ENCODE measurements around the gene SCN9A. TPM values are rescaled to one million over a fixed set of nuclear protein-coding genes. Genes with fewer than 3 reads are reported as not detected.
A peak's percentile ranks its signal among the peaks of the same experiment; 100 is the strongest.
"Not testable (repeated sequence)": the region's sequence is repeated elsewhere in the genome, so short reads cannot be mapped to it uniquely, and the experiment has no call there.

SCN9A gene
- total RNA-seq, 1 donor from 2014 or later = 13.3 TPM

DNA sequence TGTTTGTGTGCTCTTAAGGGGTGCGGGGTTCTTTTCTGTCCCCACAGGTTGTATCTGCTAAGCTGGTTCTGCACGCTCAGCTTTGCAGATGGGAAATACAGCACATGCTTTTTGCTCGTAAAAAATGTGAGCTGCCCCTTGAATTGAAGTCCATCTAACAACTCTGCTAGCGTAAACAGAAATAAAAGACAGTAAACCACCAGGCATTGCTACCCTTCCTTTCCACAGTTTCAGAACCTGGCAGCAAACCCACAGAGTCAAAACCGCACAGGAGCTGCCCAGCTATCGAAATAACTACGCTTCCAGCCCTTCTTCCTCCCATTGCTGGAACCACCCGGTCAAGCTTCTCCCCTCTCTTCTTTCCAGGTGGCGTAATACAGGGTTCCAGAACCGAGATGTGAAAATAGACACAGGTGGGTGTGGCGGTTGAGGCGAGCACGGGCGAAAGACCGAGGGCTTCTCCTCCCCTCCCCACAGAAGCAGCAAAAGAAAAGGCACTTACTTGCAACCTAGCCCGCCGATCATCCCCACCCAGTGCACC, 479 bp downstream of the SCN9A start:
- DNase-seq = peak; percentile 15

DNA sequence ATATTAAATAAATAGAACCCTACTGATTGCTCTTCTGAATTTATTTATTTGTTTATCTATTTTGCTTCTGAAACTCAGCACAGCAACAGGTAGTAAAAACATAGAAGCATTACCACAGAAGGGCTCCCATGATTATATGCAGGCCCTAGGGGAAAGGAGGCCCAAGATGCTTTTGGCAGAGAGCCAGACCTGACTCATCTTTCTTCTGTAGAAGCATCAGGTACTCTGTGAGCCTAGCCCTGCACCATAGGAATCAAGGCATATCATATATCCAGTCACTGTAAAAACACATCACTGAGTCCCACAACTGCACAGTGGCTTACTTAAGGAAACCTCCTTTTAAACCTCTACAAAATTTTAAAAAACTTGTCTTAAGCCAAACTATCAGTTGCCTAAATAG, 1.8 kb downstream of the SCN9A start:
- no peak for DNase-seq

GRCh38 chr2:166373539-166373938, 2.2 kb downstream of the SCN9A start:
- DNase-seq = no peak

- DNase-seq = no peak
Measured at GRCh38 chr2:166373105-166373504, 2.6 kb downstream of the SCN9A start.

DNA sequence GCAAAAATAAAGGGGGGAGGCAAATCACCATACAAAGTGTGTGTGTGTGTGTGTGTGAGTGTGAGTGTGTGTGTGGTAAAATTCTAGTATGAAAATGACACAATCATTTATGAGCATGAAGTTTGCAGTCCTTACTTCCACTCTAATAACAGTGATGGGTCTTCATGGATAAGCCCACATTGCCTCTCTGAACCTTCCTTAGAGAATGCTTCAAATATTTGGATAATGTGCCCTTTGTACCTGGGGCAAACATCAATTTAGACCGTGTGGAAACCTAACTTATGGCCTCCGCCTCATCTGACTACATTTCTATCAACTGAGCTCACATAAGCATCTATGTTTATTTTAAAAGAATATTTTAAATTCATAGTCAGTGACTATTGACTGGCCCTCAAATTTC, 3.7 kb downstream of the SCN9A start:
- DNase-seq = no peak

DNA sequence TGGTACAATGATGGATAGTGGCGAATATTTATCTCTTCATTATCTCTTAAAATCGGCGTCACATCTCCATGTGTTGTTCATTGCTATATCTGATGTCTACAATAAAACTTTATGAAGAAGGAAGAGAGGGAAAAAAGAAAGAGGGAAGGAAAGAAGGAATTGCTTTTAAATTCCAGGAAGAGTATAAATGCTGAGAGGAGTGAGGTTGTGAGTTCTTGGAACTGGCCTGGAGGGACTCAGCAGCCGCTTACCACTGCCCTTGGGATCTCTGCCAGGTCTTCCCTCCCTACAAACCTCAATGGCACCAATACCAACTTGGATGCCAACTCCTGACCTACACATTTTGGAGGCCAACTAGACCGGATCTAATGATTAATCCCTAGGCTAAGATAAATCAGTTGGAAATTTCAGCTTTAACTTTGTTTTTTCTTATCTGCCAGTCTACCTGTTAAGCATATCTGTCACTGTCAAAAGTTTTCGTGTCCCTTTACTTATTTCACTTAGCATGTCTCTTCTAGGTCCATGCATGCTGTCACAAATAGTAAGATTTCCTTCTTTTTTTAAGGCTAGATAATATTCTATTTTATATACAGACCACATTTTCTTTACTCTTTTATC, 9.8 kb downstream of the SCN9A start:
- no peak for DNase-seq

DNA sequence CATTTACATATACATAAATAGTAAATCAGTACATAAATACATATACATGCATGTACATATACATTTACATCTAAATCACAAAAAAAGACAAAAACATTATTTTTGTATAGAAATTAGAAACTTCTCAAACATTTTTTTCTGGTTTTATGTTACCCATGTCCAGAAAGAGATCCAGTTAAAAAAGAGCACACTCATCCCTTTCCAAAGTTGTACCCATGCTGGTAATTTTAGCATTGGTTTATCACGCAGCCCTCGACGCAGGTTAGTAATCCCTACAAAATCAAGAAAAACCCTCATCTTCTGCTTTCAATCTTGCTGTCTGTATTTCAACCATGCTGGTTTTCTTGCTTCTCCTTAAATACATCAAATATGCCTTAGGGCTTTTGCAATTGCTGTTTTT, 10.5 kb downstream of the SCN9A start:
- DNase-seq = no peak

DNA sequence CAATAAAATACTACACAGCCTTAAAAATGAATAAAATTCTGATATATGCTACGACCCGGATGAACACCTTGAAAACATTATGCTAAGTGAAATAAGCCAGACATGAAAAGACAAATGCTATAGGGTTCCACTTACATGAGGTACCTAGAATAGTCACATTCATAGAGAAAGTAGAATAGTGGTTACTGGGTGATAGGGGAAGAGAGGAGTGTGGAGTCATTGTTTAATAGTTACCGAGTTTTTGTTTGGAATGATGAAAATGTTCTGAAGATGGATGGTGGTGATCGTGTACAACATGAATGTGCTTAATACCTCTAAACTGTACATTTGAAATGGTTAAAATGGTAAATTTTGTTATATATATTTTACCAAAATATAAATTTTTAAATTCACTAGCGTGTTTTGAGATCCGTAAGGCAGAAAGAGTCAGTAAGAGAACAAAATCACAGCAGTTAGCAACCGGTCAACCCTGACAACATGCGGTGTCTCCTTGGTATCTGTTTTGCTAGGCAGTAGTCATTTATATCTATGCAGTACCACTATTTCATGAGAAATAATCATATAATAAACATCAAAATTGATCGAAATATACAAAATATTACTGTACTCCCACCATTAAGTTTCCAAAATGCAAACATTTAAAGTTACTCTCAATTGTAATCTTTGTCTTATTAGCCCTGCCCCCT, 11.1 kb downstream of the SCN9A start:
- DNase-seq = no peak

DNA sequence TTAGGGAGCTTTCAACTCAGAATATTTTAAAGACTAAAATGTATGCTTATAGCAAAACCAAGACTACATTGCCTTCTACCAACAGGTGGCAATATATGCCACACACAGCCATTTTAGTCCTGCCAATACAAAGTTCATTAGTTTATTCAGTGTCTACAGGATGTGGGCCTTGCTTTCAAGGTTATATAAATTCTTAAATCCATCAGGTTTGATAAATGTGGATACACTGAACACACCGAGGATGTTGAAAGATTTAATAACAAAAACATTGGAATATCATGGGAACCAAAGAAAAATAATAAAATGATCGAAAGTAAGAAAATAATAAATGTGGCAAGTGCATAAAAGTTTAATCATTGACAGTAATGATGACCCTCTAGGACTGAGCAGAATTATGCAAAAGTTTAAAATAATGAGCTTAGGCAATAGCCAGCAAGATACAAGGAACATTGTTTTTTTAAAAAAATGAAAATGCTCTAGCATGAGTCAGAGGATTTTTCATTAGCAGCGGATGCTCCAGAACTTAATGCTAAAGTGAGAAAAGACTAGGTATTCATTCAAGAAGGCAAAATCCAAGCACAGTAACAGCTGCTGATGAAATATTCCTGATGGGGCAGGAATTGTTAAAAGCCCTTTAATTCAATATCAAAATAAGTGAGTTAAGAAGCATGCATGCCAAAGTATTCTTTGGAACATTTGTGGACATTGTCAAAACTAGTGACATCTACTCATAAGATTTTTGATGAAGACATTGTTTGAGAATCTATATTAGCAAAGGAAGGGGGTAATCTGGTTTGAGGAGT, 14.2 kb downstream of the SCN9A start:
- DNase-seq = no peak

GRCh38 chr2:166360906-166361305, 14.8 kb downstream of the SCN9A start:
- DNase-seq = no peak

DNA sequence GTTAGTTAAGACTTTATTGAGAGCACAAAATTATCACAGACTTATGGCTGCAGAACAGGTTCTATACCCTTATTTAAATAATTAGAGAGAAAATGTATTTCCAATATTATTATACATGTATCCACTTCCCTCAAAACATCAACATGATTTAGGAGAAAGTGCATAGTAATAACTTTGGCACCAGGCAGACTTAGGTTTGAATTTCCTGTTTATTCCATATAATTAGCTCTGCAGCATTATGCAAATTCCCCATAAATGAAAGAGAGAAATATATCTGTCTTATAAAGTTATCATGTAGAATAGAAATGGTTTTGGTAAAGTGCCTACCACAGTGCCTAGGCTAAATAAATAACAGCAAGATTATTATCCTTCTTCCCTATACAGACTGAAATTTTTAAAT, 15.3 kb downstream of the SCN9A start:
- no peak for DNase-seq

GRCh38 chr2:166357950-166358321, 17.8 kb downstream of the SCN9A start:
- not testable (repeated sequence) for DNase-seq

DNA sequence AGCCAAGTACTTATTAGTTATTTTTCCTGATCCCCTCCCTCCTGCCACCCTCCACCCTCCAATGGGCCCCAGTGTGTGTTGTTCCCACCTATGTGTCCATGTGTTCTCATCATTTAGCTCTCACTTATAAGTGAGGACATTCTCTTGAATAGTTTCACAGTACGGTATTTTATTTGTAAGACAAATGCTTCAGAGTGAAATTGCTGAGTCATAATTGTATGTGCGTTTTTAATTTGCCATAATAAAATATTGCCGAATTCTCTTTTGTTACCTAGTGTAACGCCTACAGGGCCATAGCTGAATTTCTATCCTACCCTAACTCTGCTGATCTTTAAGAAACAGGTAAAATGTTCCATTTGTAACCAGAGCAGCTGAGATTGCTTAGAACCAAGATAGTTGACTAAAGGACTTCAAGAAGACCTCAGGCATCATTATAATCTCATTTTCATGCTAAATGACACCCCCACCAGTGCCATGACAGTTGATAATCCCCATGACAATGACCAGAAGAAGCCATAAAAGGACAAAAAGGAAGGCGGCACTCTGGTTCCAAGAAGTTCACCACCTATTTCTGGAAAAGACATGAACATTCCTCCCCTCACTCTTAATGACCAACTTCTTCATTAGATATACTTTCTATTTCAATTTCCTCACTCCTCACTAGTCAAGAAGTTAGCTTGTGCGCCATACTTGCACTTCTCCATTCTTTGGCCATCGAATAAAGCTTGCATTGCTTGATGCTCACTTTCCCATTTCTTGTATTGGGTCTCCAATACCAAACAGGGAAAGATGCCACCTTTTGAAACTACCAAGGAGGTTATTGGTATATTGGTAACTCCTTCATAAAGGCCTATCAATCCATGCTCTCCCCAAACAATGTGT, 18.4 kb downstream of the SCN9A start:
- no peak for DNase-seq

DNA sequence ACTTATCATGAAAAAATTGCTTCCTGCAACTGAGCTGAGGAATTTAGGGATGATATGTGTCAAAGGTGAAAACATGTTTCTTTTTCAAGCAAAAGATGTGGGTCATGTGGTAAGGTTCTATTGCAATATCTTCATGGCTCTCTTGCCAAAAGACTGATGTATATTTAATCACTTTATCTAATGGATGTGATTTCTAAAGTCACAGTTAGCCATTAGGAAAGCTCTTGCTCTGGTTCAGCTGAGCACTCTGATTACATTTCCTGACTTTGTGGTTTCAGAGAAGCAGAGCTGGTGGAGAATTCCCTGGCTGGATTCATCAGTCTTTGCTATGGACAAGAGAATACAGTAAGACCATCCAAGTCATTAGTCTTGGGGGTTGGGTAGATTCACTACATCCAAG, 24.4 kb downstream of the SCN9A start:
- no peak for DNase-seq

GRCh38 chr2:166350525-166350924, 25.2 kb downstream of the SCN9A start:
- DNase-seq = no peak

DNA sequence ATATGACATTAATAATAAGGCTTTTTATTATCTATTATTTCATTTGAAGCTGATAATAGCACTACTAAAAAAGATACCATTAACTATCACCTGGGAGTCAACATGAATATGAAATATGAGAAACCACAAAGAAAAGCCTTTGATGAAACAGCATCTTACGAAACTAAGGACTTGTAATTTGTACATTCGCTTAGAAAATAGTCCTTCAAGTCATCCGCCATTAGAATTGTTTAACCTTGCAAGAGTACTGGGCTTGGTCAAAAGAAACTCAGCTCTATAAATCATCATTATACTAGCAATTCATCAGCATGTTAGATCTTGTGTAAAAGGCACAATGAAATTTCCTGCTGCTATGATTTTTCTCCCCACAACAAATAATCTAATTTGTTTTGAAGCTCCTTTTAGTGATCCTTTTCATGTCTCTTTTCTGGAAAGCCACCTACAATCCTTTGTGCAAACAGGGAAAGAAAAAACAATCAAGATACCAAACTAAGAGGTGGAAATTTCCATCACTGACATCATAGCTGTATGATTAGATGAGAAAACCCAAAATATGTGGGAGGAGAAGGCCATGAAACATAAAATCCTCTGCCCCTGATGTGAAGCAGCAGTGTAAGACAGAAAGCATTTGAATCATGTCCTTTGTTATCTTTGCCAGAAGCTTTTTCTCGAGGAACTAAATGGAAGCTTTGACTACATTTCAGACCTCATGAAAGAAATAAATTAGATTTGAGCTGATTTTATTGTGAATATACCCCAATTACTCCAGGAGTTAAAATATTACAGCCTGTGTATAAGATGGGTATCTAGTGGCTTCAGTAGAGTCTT, 31.2 kb downstream of the SCN9A start:
- no peak for DNase-seq

- DNase-seq = no peak
Measured at GRCh38 chr2:166343467-166343866, 32.3 kb downstream of the SCN9A start.

- DNase-seq = no peak
Measured at GRCh38 chr2:166341426-166341825, 34.3 kb downstream of the SCN9A start.

DNA sequence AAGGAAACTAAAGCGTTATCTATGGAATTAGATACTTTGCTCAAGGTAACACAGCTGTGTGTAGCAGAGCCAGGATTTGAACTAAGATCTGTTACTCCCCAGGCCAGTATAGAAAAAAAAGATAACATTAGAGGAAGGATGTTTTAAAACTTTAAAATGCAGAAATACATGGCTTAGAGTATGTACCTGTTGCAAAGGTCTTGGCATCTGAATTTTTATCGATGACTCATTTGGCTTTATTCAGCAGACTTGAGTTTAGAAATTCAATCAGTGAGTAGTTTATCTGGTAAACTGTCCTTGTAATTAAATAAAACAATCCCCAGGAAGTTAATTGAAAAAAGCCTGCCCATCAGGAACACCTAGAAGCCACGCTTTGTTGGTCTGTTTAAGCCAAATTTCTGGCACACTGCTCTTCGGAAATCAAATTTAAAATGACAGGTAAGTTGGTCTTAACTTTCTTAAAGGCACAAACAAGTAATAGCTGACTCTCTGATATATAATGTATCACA, 36.9 kb downstream of the SCN9A start:
- no peak for DNase-seq

DNA sequence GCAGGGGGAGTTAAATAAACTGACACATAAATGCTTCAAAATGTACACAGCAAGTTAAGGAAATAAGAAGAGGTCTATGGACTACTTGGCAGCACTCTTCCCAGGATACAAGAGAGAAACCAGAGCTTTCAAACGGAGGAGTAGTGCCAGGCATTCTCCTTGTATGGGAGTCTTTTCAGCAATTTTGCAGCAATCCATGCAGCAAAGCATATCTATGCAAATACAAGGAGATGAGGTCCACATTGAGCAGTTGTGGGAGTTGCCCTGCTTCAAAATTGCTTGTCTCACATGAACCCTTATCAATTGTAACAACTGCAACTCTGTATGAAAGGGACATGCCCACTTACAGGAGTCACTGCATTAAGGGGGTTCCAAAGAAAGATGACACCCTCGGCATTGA, 37.8 kb downstream of the SCN9A start:
- no peak for DNase-seq

- DNase-seq = peak; percentile 4
Measured at GRCh38 chr2:166335284-166335683, 40.5 kb downstream of the SCN9A start.
